Stomach (tissue), 4 donors: ENCODE measurements around the gene CCDC122.

Experiments used
- CTCF ChIP-seq, 7 experiments: fragments of 450-650 bp in 4 of 7; fragments of 200-600 bp in 3 of 7; sonication (generic) in 3 of 7; IDR thresholded peaks; one replicate each; pipeline ENCODE4 v1.5.1; 2016 to 2019; ENCODE audit warnings: antibody characterized with exemption in 7 of 7, control low read depth in 2 of 7, mild to moderate bottlenecking in 1 of 7
- EP300 ChIP-seq: sonication (generic); formaldehyde crosslinking; IDR thresholded peaks from one replicate; pipeline ENCODE4 v1.6.1; 2017; ENCODE audit warnings: antibody characterized with exemption
- POLR2A ChIP-seq, 4 donors: fragments of 450-650 bp; IDR thresholded peaks; one replicate each; pipeline ENCODE4 v1.6.1; 2016; ENCODE audit warnings: antibody characterized with exemption in 4 of 4, control low read depth in 2 of 4, mild to moderate bottlenecking in 1 of 4, moderate library complexity in 1 of 4
- POLR2AphosphoS5 ChIP-seq, 3 donors: sonication (generic); formaldehyde crosslinking; IDR thresholded peaks; one replicate each; pipeline ENCODE4 v1.6.1; 2016; ENCODE audit warnings: antibody characterized with exemption in 3 of 3

GRCh38 chr13:43852923-43853404, 26.6 kb downstream of the CCDC122 start:
- TF ChIP-seq CTCF (IDR thresholded peaks at IDR 0.05), result no peak
- no peak for TF ChIP-seq POLR2A (IDR thresholded peaks at IDR 0.05)
- TF ChIP-seq POLR2AphosphoS5 (IDR thresholded peaks at IDR 0.05), result no peak
- no peak for TF ChIP-seq EP300
